ENCODE results near the gene MBIP.

The MBIP gene

GRCh38 chr14:36270191-36270590 lies 50.2 kb downstream of the MBIP start:
- no peak for DNase-seq (ENCODE audit: low read depth in 1 of 2, low spot score in 1 of 2)

GRCh38 chr14:36268121-36268520 lies 52.3 kb downstream of the MBIP start:
- DNase-seq (ENCODE audit: low read depth in 1 of 2, low spot score in 1 of 2), result no peak

- DNase-seq (ENCODE audit: low read depth in 1 of 2, low spot score in 1 of 2), result no peak
These were observed 55.8 kb downstream of the MBIP start for GRCh38 chr14:36264595-36264994.

GRCh38 chr14:36264107-36264506 lies 56.3 kb downstream of the MBIP start:
- no peak for DNase-seq (ENCODE audit: low read depth in 1 of 2, low spot score in 1 of 2)

GRCh38 chr14:36260970-36261640 lies 59.3 kb downstream of the MBIP start:
- DNase-seq (ENCODE audit: low read depth in 1 of 2, low spot score in 1 of 2), result no peak

GRCh38 chr14:36258241-36258640 lies 62.2 kb downstream of the MBIP start:
- DNase-seq (ENCODE audit: low read depth in 1 of 2, low spot score in 1 of 2), result no peak

GRCh38 chr14:36256126-36256801 lies 64.2 kb downstream of the MBIP start:
- DNase-seq (ENCODE audit: low read depth in 1 of 2, low spot score in 1 of 2), result no peak

GRCh38 chr14:36254020-36254624 lies 66.3 kb downstream of the MBIP start:
- no peak for DNase-seq (ENCODE audit: low read depth in 1 of 2, low spot score in 1 of 2)
